ENCODE results near the gene SPOP. TPM values are rescaled to one million over a fixed set of nuclear protein-coding genes. Genes with fewer than 3 reads are reported as not detected.

Gene SPOP
- total and polyA plus RNA-seq, 2 of the 4 experiments (the other 2 are of a cell fraction), result 24.9 to 47.5 TPM

GRCh38 chr17:49554694-49555494 is 123.0 kb downstream of the SPOP start:
- H2AK5ac ChIP-seq (ENCODE audit: low read depth, low read length), result no peak overlapping the region
- H4K5ac ChIP-seq (ENCODE audit: low read depth, low read length), result no peak overlapping the region
- no peaks in the 10 kb centered on the region for H3K36me3 ChIP-seq (ENCODE audit: control insufficient read depth, insufficient read depth, low read length)
- no peak overlapping the region for H3K14ac ChIP-seq (replicated peaks; ENCODE audit: low read depth, low read length)
- no peaks in the 10 kb centered on the region for H3K9me3 ChIP-seq (ENCODE audit: control insufficient read depth, insufficient read depth, low read length)
- no peak overlapping the region for H3K18ac ChIP-seq (ENCODE audit: low read depth, low read length)
- peaks cover 2% of the 10 kb centered on the region; the same call in 1 of the 2 replicates for H3K4me1 ChIP-seq (ENCODE audit: control insufficient read depth, insufficient read depth, low read length)
- H3K9me1 ChIP-seq (ENCODE audit: insufficient read depth, low read length), result no peaks in the 10 kb centered on the region
- no peaks in the 10 kb centered on the region for H3K79me1 ChIP-seq (ENCODE audit: low read depth in 1 of 2, low read length in 2 of 2)
- H4K20me1 ChIP-seq (ENCODE audit: insufficient read depth, low read length), result no peaks in the 10 kb centered on the region
- no peak overlapping the region for H3K4ac ChIP-seq (ENCODE audit: low read depth, low read length)
- ChIA-PET POLR2A (ENCODE audit: unreplicated experiment) (no interaction called here), CTCF (interaction anchor here (0.6 to 1.7 kb wide), 5 partner anchors 10 to 141 kb away, joined by 3 to 23 read pairs (median 6); partner anchors contain the start of gene PHB1)
- no peak overlapping the region for H2AK9ac ChIP-seq (replicated peaks; ENCODE audit: low read depth, low read length, poor library complexity)
- no peak overlapping the region for H4K91ac ChIP-seq (ENCODE audit: insufficient read depth, low read depth, low read length)
- no peak overlapping the region for H3K4me2 ChIP-seq (ENCODE audit: low read depth, low read length)
- H3K23ac ChIP-seq (ENCODE audit: low read depth, low read length), result no peak overlapping the region
- H2BK120ac ChIP-seq (ENCODE audit: low read depth, low read length), result no peak overlapping the region
- no peak overlapping the region for H4K8ac ChIP-seq (ENCODE audit: low read depth in 2 of 2, low read length in 2 of 2)
- H2BK5ac ChIP-seq (ENCODE audit: low read depth, low read length, poor library complexity, severe bottlenecking), result no peak overlapping the region
- ATAC-seq (ENCODE audit: low read depth) (no peak), DNase-seq (no peak)
- no peak overlapping the region for H3K9ac ChIP-seq (ENCODE audit: low read depth, low read length)
- peaks cover 19% of the 10 kb centered on the region for H3K27me3 ChIP-seq (ENCODE audit: control insufficient read depth, insufficient read depth, low read length)
- 73% methylated on average over 2 of the region's 14 CpGs; no CpG with 5 or more reads in 1 of the 2 experiments for WGBS, 2 experiments (ENCODE audit: extremely low coverage in 2 of 2, insufficient read length in 1 of 2)
- H2AFZ ChIP-seq (replicated peaks; ENCODE audit: low read length, poor library complexity), result no peak overlapping the region
- BruUV-seq (replicated peaks), result no TSS peak
- TF ChIP-seq MAFK (IDR thresholded peaks at IDR 0.05; ENCODE audit: low read depth, low read length) (no peak), NFE2L2 (IDR thresholded peaks at IDR 0.05; ENCODE audit: low read depth, low read length) (no peak), CHD1 (IDR thresholded peaks at IDR 0.05; ENCODE audit: low read depth, low read length) (no peak), SMC3 (IDR thresholded peaks at IDR 0.05; ENCODE audit: low read depth, low read length) (no peak), CTCF (conservative IDR thresholded peaks at IDR 0.05; ENCODE audit: low read depth, low read length) (no peak), USF2 (IDR thresholded peaks at IDR 0.05; ENCODE audit: low read depth, low read length) (no peak), CEBPB (IDR thresholded peaks at IDR 0.05; ENCODE audit: low read depth, low read length) (no peak), BHLHE40 (IDR thresholded peaks at IDR 0.05; ENCODE audit: low read depth, low read length) (no peak), MAZ (IDR thresholded peaks at IDR 0.05; ENCODE audit: borderline replicate concordance, low read depth, low read length) (no peak), ELK1 (IDR thresholded peaks at IDR 0.05; ENCODE audit: borderline replicate concordance, low read depth, low read length) (no peak), RFX5 (IDR thresholded peaks at IDR 0.05; ENCODE audit: low read depth, low read length) (no peak), FOS (IDR thresholded peaks at IDR 0.05; ENCODE audit: low read depth, low read length) (no peak), POLR2A (IDR thresholded peaks at IDR 0.05; ENCODE audit: low read depth, low read length) (no peak), RAD21 (IDR thresholded peaks at IDR 0.05; ENCODE audit: low read length) (no peak), RCOR1 (IDR thresholded peaks at IDR 0.05; ENCODE audit: insufficient replicate concordance, low read length) (no peak)
- no peak overlapping the region for H3K56ac ChIP-seq (ENCODE audit: extremely low read depth, insufficient read depth, low read length)
- dilution Hi-C loops (cut with HindIII; ENCODE audit: low sequenced_read_pairs, unreplicated experiment) (no loop called here), in situ Hi-C loops (cut with MboI; ENCODE audit: low sequenced_read_pairs) (loop anchor here (5.0 kb wide), 1 partner anchor 118 kb away; no protein-coding TSS in a partner anchor), intact Hi-C loops (cut with micrococcal nuclease) (no loop called here)
- H2BK15ac ChIP-seq (ENCODE audit: low read depth, low read length), result no peak overlapping the region
- H3K4me3 ChIP-seq (ENCODE audit: insufficient read depth, low read depth, low read length), result no peak overlapping the region
- H3K27ac ChIP-seq (ENCODE audit: insufficient read depth, low read length), result no peak overlapping the region
- H2BK20ac ChIP-seq (ENCODE audit: low read depth, low read length), result no peak overlapping the region
